ENCODE data around the gene TFRC.

DNA sequence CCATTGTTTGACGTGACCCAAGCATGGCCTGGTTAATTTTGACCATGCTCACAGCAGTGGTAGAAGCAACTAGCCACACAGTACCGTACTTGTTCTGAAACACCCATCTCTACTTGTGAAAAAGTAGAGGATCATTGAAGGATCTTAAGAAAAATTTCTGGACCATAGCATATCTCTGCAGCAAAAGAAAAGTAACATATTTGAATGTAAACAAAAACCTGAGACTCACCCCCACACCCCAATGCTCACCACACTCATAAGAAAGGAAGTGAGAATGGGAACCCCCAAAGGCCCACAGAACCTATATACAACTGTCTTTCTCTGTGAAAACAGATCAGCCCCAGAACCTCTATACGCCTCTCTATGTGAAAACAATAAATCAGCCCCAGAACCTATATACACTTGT, 33.8 kb upstream of the TFRC start:
- TF ChIP-seq, protein P1, sequence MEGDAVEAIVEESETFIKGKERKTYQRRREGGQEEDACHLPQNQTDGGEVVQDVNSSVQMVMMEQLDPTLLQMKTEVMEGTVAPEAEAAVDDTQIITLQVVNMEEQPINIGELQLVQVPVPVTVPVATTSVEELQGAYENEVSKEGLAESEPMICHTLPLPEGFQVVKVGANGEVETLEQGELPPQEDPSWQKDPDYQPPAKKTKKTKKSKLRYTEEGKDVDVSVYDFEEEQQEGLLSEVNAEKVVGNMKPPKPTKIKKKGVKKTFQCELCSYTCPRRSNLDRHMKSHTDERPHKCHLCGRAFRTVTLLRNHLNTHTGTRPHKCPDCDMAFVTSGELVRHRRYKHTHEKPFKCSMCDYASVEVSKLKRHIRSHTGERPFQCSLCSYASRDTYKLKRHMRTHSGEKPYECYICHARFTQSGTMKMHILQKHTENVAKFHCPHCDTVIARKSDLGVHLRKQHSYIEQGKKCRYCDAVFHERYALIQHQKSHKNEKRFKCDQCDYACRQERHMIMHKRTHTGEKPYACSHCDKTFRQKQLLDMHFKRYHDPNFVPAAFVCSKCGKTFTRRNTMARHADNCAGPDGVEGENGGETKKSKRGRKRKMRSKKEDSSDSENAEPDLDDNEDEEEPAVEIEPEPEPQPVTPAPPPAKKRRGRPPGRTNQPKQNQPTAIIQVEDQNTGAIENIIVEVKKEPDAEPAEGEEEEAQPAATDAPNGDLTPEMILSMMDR (IDR thresholded peaks at IDR 0.05) = no peak
- TF ChIP-seq, protein P2, sequence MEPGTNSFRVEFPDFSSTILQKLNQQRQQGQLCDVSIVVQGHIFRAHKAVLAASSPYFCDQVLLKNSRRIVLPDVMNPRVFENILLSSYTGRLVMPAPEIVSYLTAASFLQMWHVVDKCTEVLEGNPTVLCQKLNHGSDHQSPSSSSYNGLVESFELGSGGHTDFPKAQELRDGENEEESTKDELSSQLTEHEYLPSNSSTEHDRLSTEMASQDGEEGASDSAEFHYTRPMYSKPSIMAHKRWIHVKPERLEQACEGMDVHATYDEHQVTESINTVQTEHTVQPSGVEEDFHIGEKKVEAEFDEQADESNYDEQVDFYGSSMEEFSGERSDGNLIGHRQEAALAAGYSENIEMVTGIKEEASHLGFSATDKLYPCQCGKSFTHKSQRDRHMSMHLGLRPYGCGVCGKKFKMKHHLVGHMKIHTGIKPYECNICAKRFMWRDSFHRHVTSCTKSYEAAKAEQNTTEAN (CRISPR knock-in tag; IDR thresholded peaks at IDR 0.05) = no peak
- TF ChIP-seq, protein P3, sequence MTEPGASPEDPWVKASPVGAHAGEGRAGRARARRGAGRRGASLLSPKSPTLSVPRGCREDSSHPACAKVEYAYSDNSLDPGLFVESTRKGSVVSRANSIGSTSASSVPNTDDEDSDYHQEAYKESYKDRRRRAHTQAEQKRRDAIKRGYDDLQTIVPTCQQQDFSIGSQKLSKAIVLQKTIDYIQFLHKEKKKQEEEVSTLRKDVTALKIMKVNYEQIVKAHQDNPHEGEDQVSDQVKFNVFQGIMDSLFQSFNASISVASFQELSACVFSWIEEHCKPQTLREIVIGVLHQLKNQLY (CRISPR knock-in tag; IDR thresholded peaks at IDR 0.05) = no peak
- TF ChIP-seq EMX1 (CRISPR knock-in tag; IDR thresholded peaks at IDR 0.05) (no peak), ZBTB21 (CRISPR knock-in tag; IDR thresholded peaks at IDR 0.05; ENCODE audit: borderline replicate concordance) (no peak), ESRRA (CRISPR knock-in tag; IDR thresholded peaks at IDR 0.05; ENCODE audit: borderline replicate concordance) (no peak), CREB1 (CRISPR knock-in tag; IDR thresholded peaks at IDR 0.05) (no peak), ZNF671 (CRISPR knock-in tag; IDR thresholded peaks at IDR 0.05) (no peak), CREM (CRISPR knock-in tag; IDR thresholded peaks at IDR 0.05) (no peak)
- TF ChIP-seq, protein P4, sequence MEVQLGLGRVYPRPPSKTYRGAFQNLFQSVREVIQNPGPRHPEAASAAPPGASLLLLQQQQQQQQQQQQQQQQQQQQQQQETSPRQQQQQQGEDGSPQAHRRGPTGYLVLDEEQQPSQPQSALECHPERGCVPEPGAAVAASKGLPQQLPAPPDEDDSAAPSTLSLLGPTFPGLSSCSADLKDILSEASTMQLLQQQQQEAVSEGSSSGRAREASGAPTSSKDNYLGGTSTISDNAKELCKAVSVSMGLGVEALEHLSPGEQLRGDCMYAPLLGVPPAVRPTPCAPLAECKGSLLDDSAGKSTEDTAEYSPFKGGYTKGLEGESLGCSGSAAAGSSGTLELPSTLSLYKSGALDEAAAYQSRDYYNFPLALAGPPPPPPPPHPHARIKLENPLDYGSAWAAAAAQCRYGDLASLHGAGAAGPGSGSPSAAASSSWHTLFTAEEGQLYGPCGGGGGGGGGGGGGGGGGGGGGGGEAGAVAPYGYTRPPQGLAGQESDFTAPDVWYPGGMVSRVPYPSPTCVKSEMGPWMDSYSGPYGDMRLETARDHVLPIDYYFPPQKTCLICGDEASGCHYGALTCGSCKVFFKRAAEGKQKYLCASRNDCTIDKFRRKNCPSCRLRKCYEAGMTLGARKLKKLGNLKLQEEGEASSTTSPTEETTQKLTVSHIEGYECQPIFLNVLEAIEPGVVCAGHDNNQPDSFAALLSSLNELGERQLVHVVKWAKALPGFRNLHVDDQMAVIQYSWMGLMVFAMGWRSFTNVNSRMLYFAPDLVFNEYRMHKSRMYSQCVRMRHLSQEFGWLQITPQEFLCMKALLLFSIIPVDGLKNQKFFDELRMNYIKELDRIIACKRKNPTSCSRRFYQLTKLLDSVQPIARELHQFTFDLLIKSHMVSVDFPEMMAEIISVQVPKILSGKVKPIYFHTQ (CRISPR knock-in tag; IDR thresholded peaks at IDR 0.05) = no peak
- TF ChIP-seq, protein P5, sequence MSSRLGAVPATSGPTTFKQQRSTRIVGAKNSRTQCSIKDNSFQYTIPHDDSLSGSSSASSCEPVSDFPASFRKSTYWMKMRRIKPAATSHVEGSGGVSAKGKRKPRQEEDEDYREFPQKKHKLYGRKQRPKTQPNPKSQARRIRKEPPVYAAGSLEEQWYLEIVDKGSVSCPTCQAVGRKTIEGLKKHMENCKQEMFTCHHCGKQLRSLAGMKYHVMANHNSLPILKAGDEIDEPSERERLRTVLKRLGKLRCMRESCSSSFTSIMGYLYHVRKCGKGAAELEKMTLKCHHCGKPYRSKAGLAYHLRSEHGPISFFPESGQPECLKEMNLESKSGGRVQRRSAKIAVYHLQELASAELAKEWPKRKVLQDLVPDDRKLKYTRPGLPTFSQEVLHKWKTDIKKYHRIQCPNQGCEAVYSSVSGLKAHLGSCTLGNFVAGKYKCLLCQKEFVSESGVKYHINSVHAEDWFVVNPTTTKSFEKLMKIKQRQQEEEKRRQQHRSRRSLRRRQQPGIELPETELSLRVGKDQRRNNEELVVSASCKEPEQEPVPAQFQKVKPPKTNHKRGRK (CRISPR knock-in tag; IDR thresholded peaks at IDR 0.05; ENCODE audit: borderline replicate concordance) = no peak
- TF ChIP-seq, protein P6, sequence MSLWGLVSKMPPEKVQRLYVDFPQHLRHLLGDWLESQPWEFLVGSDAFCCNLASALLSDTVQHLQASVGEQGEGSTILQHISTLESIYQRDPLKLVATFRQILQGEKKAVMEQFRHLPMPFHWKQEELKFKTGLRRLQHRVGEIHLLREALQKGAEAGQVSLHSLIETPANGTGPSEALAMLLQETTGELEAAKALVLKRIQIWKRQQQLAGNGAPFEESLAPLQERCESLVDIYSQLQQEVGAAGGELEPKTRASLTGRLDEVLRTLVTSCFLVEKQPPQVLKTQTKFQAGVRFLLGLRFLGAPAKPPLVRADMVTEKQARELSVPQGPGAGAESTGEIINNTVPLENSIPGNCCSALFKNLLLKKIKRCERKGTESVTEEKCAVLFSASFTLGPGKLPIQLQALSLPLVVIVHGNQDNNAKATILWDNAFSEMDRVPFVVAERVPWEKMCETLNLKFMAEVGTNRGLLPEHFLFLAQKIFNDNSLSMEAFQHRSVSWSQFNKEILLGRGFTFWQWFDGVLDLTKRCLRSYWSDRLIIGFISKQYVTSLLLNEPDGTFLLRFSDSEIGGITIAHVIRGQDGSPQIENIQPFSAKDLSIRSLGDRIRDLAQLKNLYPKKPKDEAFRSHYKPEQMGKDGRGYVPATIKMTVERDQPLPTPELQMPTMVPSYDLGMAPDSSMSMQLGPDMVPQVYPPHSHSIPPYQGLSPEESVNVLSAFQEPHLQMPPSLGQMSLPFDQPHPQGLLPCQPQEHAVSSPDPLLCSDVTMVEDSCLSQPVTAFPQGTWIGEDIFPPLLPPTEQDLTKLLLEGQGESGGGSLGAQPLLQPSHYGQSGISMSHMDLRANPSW (CRISPR knock-in tag; conservative IDR thresholded peaks at IDR 0.05; ENCODE audit: low read depth) = no peak
- TF ChIP-seq, protein P7, sequence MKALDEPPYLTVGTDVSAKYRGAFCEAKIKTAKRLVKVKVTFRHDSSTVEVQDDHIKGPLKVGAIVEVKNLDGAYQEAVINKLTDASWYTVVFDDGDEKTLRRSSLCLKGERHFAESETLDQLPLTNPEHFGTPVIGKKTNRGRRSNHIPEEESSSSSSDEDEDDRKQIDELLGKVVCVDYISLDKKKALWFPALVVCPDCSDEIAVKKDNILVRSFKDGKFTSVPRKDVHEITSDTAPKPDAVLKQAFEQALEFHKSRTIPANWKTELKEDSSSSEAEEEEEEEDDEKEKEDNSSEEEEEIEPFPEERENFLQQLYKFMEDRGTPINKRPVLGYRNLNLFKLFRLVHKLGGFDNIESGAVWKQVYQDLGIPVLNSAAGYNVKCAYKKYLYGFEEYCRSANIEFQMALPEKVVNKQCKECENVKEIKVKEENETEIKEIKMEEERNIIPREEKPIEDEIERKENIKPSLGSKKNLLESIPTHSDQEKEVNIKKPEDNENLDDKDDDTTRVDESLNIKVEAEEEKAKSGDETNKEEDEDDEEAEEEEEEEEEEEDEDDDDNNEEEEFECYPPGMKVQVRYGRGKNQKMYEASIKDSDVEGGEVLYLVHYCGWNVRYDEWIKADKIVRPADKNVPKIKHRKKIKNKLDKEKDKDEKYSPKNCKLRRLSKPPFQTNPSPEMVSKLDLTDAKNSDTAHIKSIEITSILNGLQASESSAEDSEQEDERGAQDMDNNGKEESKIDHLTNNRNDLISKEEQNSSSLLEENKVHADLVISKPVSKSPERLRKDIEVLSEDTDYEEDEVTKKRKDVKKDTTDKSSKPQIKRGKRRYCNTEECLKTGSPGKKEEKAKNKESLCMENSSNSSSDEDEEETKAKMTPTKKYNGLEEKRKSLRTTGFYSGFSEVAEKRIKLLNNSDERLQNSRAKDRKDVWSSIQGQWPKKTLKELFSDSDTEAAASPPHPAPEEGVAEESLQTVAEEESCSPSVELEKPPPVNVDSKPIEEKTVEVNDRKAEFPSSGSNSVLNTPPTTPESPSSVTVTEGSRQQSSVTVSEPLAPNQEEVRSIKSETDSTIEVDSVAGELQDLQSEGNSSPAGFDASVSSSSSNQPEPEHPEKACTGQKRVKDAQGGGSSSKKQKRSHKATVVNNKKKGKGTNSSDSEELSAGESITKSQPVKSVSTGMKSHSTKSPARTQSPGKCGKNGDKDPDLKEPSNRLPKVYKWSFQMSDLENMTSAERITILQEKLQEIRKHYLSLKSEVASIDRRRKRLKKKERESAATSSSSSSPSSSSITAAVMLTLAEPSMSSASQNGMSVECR (CRISPR knock-in tag; IDR thresholded peaks at IDR 0.05; ENCODE audit: borderline replicate concordance) = no peak
- TF ChIP-seq, protein P8, sequence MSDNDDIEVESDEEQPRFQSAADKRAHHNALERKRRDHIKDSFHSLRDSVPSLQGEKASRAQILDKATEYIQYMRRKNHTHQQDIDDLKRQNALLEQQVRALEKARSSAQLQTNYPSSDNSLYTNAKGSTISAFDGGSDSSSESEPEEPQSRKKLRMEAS (CRISPR knock-in tag; IDR thresholded peaks at IDR 0.05) = no peak

Measured in WTC11 (cell line).